K562 (cell line): ENCODE measurements around the gene RAMP2. TPM values are rescaled to one million over a fixed set of nuclear protein-coding genes. Genes with fewer than 3 reads are reported as not detected.

Experiments used
- ATAC-seq: fragments of 200-7000 bp; cut with Tn5 transposase; 3 replicates; pipeline ENCODE4 v1.9.1; 2020; ENCODE audit warnings: moderate library complexity
- BruUV-seq: library from RNA; stranded (reverse); fragments of 400-500 nt; replicated peaks from 2 replicates; lab custom pipeline; 2021; lab: Mats Ljungman, UMichigan
- CTCF ChIA-PET: fragments of 300-600 bp; formaldehyde crosslinking; extraction: SDS; loops from one replicate; lab custom pipeline; 2021; ENCODE audit warnings: low intra/inter-chr PET ratio; lab: Yijun Ruan, JAX
- POLR2A ChIA-PET: fragments of 300-600, 350-650 bp; sonication (Branson Sonifier 250); formaldehyde crosslinking; extraction: SDS; loops from one replicate; lab custom pipeline; 2021; ENCODE audit warnings: antibody characterized with exemption, inconsistent platforms; lab: Yijun Ruan, JAX
- DNase-seq, 4 experiments: peaks; one replicate each; pipeline versions ENCODE4 v3.0.0 to v3.0.0-alpha.2; 2011 to 2018; ENCODE audit warnings: low spot score in 3 of 4, mixed read lengths in 3 of 4; ENCODE audit errors: extremely low read depth in 1 of 4
- FAIRE-seq: peaks from 2 replicates; lab custom pipeline; 2011; peaks lifted over from hg19 to GRCh38; lab: Jason Lieb, UNC
- H2AFZ ChIP-seq: 2 replicates; pipeline ENCODE4 v1.6.0; 2011; ENCODE audit warnings: low read depth, low read length, control low read depth, inconsistent platforms
- H3K27ac ChIP-seq: fragments of 200-600 bp; 3 replicates; pipeline ENCODE4 v1.8.0; 2011; ENCODE audit warnings: low read depth, mild to moderate bottlenecking, control low read depth, inconsistent platforms, low read length, moderate library complexity, mixed read lengths; ENCODE audit errors: extremely low read depth
- H3K27me3 ChIP-seq, 2 experiments: fragments of 300-600 bp in 1 of 2; 2 replicates in 1 of 2; 3 replicates in 1 of 2; pipeline versions ENCODE4 v1.6.0 to v1.8.0; 2011; ENCODE audit warnings: inconsistent platforms in 2 of 2, low read length in 2 of 2, mild to moderate bottlenecking in 1 of 2, mixed read lengths in 1 of 2, moderate library complexity in 1 of 2; ENCODE audit not compliant: control insufficient read depth in 2 of 2, insufficient read depth in 2 of 2
- H3K36me3 ChIP-seq: fragments of 300-600 bp; 3 replicates; pipeline ENCODE4 v1.8.0; 2011; ENCODE audit warnings: mild to moderate bottlenecking, low read length, inconsistent platforms; ENCODE audit not compliant: control insufficient read depth, insufficient read depth
- H3K4me1 ChIP-seq, 2 experiments: fragments of 200-600 bp in 1 of 2; replicated peaks in 1 of 2; 2 replicates in 1 of 2; 3 replicates in 1 of 2; pipeline versions ENCODE4 v1.5.1 to v1.8.0; 2011; ENCODE audit warnings: inconsistent platforms in 2 of 2, low read length in 2 of 2, mild to moderate bottlenecking in 1 of 2, mixed read lengths in 1 of 2, moderate library complexity in 1 of 2; ENCODE audit not compliant: control insufficient read depth in 2 of 2, insufficient read depth in 2 of 2
- H3K4me2 ChIP-seq: 2 replicates; pipeline ENCODE4 v1.6.1; 2011; ENCODE audit warnings: low read length, control low read depth, inconsistent platforms, mixed read lengths; ENCODE audit not compliant: insufficient read depth
- H3K4me3 ChIP-seq: fragments of 200-600 bp; sonication (generic), shearing (Covaris generic); 2 replicates; pipeline ENCODE4 v1.5.1; 2016; ENCODE audit warnings: control low read depth, inconsistent platforms
- H3K79me2 ChIP-seq: fragments of 200-600 bp; 3 replicates; pipeline ENCODE4 v1.8.0; 2011; ENCODE audit warnings: low read length, inconsistent platforms; ENCODE audit not compliant: control insufficient read depth, insufficient read depth
- H3K9ac ChIP-seq, 2 experiments: 2 replicates each; pipeline versions ENCODE4 v1.6.0 to v1.6.1; 2011; ENCODE audit warnings: low read depth in 2 of 2, low read length in 2 of 2, control low read depth in 1 of 2, inconsistent platforms in 1 of 2, mild to moderate bottlenecking in 1 of 2, mixed read lengths in 1 of 2; ENCODE audit not compliant: insufficient read depth in 1 of 2
- H3K9me1 ChIP-seq: one replicate; pipeline ENCODE4 v1.6.0; 2011; ENCODE audit warnings: inconsistent platforms, mild to moderate bottlenecking, low read length, moderate library complexity; ENCODE audit not compliant: control insufficient read depth, insufficient read depth
- H3K9me3 ChIP-seq: replicated peaks from 2 replicates; pipeline ENCODE4 v1.5.1; 2011; ENCODE audit warnings: low read depth, low read length, inconsistent platforms; ENCODE audit not compliant: control insufficient read depth, insufficient read depth
- H4K20me1 ChIP-seq: replicated peaks from 2 replicates; pipeline ENCODE4 v1.6.1; 2011; ENCODE audit warnings: low read length, inconsistent platforms, mixed read lengths; ENCODE audit not compliant: control insufficient read depth, insufficient read depth
- ESRRB ChIP-seq: fragments of 250-450 bp; sonication (Bioruptor Pico); IDR thresholded peaks from 2 replicates; pipeline ENCODE4 v1.5.0; 2020; ENCODE audit warnings: mild to moderate bottlenecking, moderate library complexity, borderline replicate concordance
- WGBS: fragments of 100-300 bp; shearing (Covaris generic); methylation state at CpG from one replicate; pipeline ENCODE4 v1.1.6; 2016; ENCODE audit warnings: low coverage, mixed read lengths; ENCODE audit not compliant: insufficient coverage; ENCODE audit errors: missing lambda C conversion rate; 5-methylcytosine and 5-hydroxymethylcytosine counted together
- in situ Hi-C: fragments of 300-500 bp; cut with MboI; formaldehyde crosslinking; loops from 4 replicates; pipeline ENCODE4 v1.15.0; 2018; ENCODE audit warnings: inconsistent platforms, mixed read lengths
- intact Hi-C: fragments of 100-400 bp; cut with micrococcal nuclease; formaldehyde crosslinking; loops from 2 replicates; pipeline ENCODE4 v1.14.2; 2022
- polyA plus RNA-seq, 8 experiments: library from polyadenylated mRNA; depleted of rRNA in 4 of 8; stranded (reverse) in 5 of 8; unstranded in 3 of 8; fragments of >200 nt; fragmentation: Nextera tagmentation in 2 of 8; fragmentation: Illumina TruSeq in 1 of 8; extraction: Ambion mirVana in 2 of 8; extraction: Trizol in 1 of 8; gene quantifications; 2 replicates each; pipeline versions ENCODE4 v1.2.1 to v1.2.3, GENCODE V29; 2011 to 2014; ENCODE audit warnings: inconsistent platforms in 1 of 8, missing spikeins in 1 of 8
- total RNA-seq, 7 experiments: library from RNA; depleted of rRNA in 6 of 7; stranded (reverse); fragments of >200 nt in 6 of 7; fragmentation: Illumina TruSeq in 2 of 7; extraction: Trizol in 2 of 7; gene quantifications; 2 replicates each; pipeline versions ENCODE4 v1.2.1 to v1.2.3, GENCODE V29; 2011 to 2021; ENCODE audit warnings: low replicate concordance in 1 of 7
- TF ChIP-seq, protein P1 (sequence below): IDR thresholded peaks from 2 replicates; pipeline ENCODE4 v1.6.1; 2016; ENCODE audit warnings: missing genetic modification characterization, missing compliant biosample characterization

The RAMP2 gene
- total and polyA plus RNA-seq, 9 of the 15 experiments (the other 6 are each of a cell fraction or from before 2014, with no cell fraction given) = not detected

DNA sequence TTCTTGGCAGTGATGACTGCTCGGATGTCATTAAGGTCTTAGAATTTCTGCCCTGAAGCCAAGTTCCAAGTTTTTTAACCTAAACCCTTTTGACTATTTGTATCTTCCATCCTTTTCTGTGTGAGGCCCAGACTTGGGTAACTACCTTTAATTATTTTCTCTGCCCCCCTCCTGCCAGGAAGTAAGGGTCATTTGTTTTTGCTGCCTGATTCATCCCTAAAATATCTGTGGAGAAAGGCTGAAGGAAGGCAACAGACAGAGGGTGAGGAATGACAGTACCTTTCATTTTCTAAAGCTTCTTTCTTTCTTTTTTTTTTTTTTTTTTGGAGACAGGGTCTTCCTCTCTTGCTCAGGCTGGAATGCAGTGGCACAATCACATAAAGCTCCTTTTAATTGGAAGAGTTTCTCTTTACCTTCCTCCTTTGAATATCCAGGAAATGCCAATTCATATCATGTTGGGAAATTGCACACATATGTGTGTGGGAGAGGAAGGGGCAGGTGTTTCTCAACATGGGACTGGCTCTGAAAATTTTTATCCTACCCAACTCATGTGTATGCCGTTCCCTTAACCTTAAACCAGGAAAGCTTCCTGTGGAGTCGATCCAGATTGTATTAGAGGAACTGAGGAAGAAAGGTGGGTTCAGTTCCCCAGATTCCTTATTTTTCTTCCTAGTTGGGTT, 13.2 kb downstream of the RAMP2 start:
- intact Hi-C loops (loop anchor here (2.0 kb wide), 1 partner anchor 51 kb away; the partner anchor contains the start of gene BECN1), in situ Hi-C loops (no loop called here)
- 28% methylated on average over 3 of the region's 3 CpGs for WGBS
- H3K27me3 ChIP-seq = no peaks in the 10 kb centered on the region
- H3K27ac ChIP-seq = peak overlapping the region; percentile 85
- H3K36me3 ChIP-seq = peaks cover 43% of the 10 kb centered on the region
- H3K4me2 ChIP-seq = peak overlapping the region; percentile 97
- ATAC-seq (no peak), DNase-seq (no peak), FAIRE-seq (no peak)
- H3K4me1 ChIP-seq = peaks cover 34 to 47% of the 10 kb centered on the region in 2 experiments
- peaks cover 23% of the 10 kb centered on the region for H3K79me2 ChIP-seq
- ChIA-PET POLR2A (interaction anchor here (0.6 to 1.5 kb wide), 7 partner anchors 9 to 196 kb away, joined by 3 to 12 read pairs (median 3); partner anchors contain the start of genes AARSD1, RAMP2, RETREG3 and TUBG1), CTCF (interaction anchor here (0.6 to 0.7 kb wide), 2 partner anchors 156 to 187 kb away, joined by 3 read pairs; no protein-coding TSS in a partner anchor)
- H2AFZ ChIP-seq = no peak overlapping the region
- no peaks in the 10 kb centered on the region for H3K9me3 ChIP-seq
- no peak for TF ChIP-seq ESRRB (CRISPR knock-in tag)
- TF ChIP-seq, protein P1, sequence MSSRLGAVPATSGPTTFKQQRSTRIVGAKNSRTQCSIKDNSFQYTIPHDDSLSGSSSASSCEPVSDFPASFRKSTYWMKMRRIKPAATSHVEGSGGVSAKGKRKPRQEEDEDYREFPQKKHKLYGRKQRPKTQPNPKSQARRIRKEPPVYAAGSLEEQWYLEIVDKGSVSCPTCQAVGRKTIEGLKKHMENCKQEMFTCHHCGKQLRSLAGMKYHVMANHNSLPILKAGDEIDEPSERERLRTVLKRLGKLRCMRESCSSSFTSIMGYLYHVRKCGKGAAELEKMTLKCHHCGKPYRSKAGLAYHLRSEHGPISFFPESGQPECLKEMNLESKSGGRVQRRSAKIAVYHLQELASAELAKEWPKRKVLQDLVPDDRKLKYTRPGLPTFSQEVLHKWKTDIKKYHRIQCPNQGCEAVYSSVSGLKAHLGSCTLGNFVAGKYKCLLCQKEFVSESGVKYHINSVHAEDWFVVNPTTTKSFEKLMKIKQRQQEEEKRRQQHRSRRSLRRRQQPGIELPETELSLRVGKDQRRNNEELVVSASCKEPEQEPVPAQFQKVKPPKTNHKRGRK (tag) = 0 out of 2 replicates have a peak, but pooled peaks have one; percentile 15
- H3K9ac ChIP-seq = peak overlapping the region; percentile 88 to 95
- peak overlapping the region; percentile 84 for H3K4me3 ChIP-seq
- no TSS peak for BruUV-seq
- H4K20me1 ChIP-seq = no peaks in the 10 kb centered on the region
- H3K9me1 ChIP-seq = no peaks in the 10 kb centered on the region
